KOPT-K1 (cell line): Measurements from ENCODE around the gene DARS1.

ENCODE experiments used
- H3K27ac ChIP-seq: fragments of 200-600 bp; sonication (generic); 2 replicates; pipeline ENCODE4 v1.5.1; 2016; ENCODE audit warnings: antibody characterized with exemption, mild to moderate bottlenecking, low read depth, low read length; ENCODE audit not compliant: poor library complexity, severe bottlenecking
- H3K36me3 ChIP-seq: fragments of 200-600 bp; sonication (generic); 2 replicates; pipeline ENCODE4 v1.5.1; 2017; ENCODE audit warnings: antibody characterized with exemption, mild to moderate bottlenecking, low read length, moderate library complexity; ENCODE audit not compliant: insufficient read depth
- H3K9me3 ChIP-seq: fragments of 200-600 bp; sonication (generic); 2 replicates; pipeline ENCODE4 v1.5.1; 2017; ENCODE audit warnings: antibody characterized with exemption, low read length, mild to moderate bottlenecking; ENCODE audit not compliant: insufficient read depth, poor library complexity, severe bottlenecking

DARS1 gene

DNA sequence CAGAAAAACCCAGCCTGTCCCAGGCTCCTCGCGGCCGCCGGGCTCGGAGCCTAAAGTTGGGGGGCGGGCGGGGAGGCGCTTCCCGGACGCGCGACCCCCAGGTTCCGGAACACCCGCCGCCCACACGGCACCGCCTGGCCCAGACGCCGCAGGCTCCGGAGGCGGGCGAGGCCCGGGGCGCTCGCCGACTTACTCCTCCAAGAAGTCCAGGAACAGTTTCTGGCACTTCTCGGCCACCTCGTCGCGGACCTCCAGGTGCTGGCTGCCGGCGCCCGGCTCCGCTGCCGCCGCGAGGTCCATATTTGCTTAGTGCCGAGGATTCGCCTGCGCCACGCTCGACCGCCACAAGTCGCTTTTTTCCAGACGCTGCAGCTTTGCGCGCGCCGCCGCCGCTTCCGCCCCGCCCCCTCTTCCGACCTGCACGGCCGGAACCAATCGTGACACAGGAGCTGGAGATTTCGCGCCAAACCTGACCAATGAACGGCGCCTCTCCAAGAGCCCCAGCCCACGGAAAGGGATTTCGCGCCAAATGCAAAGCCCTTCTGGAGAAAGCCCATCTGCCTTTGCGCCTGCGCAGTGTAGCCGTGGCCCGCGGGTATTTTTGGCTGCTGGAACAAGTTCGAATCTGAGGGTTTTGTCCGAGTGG, 109.2 kb downstream of the DARS1 start, which contains the start of gene MCM6:
TSS of gene MCM6 (minus strand) at position 378 of the 646 bp plus-strand sequence. CDS start at position 300, 78 bp downstream.
- Histone ChIP-seq H3K9me3 (no peaks in the 10 kb centered on the region), H3K27ac (peak within 1 kb of the TSS; percentile 99), H3K36me3 (peaks cover 44% of the 10 kb centered on the region)

DNA sequence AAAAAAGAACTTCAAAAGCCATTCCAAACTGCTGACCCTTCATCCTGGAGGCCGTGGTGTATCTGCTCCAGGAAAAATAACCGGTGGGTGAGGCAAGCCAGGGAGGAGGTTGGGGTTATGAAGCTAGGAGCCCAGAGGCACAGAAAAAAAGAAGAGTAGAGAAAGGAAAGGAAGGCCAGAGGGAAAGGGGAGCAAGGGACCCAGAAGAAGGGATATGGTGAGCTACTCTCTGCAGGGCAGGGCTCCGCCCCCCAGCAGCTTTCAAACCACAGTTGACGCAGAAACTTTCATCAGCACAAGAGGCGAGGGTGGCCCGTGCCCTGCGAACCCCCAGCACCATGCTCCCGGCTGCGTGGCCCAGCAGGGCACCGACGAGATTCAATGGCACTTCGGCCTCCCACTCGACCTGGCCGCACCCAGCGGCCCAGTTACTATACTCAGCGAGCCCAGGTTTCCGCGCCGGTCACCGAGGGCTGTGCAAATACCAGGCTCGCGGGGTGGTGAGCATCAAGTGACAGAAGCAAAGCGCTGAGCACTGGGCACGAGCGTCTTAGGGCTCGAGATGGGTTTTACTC, 109.8 kb downstream of the DARS1 start:
- H3K36me3 ChIP-seq: peaks cover 50% of the 10 kb centered on the region
- no peaks in the 10 kb centered on the region for H3K9me3 ChIP-seq
- H3K27ac ChIP-seq: peak overlapping the region; percentile 99

DNA sequence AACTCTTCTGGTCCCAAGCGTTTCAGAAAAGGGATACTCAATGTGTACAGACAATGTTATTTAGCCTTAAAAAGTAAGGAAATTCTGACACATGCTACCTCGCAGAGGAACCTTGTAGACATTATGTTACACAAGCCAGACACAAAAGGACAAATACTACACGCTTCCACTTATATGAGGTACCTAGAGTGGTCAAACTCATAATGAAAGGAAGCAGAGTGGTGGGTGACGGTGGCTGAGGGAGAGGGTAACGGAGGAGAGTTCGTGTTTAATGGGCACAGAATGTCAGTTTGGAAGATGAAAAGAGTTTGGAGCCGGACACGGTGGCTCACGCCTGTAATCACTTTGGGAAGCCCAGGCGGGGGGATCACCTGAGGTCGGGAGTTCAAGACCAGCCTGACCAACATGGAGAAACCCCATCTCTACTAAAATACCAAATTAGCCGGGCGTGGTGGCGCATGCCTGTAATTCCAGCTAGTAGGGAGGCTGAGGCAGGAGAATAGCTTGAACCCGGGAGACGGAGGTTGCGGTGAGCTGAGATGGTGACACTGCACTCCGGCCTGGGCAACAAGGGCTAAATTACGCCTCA, 110.6 kb downstream of the DARS1 start:
- Histone ChIP-seq H3K9me3 (no peaks in the 10 kb centered on the region), H3K36me3 (peaks cover 57% of the 10 kb centered on the region), H3K27ac (peak overlapping the region; percentile 99)

DNA sequence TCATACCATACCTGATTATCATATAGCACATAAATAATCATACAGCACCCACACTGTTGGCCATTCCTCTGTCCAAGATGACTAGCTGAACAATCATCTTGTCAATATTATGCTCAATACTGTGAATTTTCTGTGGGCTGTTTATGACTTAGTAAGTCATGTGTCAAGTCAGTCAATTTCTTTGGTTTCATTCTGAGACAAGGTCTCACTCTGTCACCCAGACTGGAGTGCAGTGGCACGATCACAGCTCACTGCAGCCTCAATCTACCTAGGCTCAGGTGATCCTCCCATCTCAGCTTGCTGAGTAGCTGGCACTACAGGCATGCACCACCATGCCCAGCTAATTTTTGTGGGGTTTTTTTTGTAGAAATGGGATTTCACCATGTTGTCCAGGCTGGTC, 114.9 kb downstream of the DARS1 start:
- Histone ChIP-seq H3K27ac (no peak overlapping the region), H3K9me3 (no peaks in the 10 kb centered on the region), H3K36me3 (peaks cover 100% of the 10 kb centered on the region)

DNA sequence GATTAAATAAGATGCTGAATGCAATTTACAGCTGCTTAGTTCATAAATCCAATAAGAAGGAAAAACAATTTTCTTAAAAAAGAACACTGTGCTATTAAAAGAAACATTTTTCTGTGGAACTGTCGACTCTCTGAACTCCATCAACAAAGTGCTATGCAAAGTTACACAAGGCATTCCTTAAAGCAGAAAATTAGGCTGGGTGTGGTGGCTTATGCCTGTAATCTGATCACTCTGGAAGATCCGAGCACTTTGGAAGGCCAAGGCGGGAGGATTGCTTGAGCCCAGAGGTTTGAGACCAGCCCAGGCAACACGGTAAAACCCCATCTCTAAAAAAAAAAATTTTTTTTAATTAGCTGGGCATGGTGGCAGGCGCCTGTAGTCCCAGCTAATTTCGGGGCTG, 122.2 kb downstream of the DARS1 start:
- Histone ChIP-seq H3K9me3 (no peaks in the 10 kb centered on the region), H3K36me3 (peaks cover 98% of the 10 kb centered on the region), H3K27ac (no peak overlapping the region)

DNA sequence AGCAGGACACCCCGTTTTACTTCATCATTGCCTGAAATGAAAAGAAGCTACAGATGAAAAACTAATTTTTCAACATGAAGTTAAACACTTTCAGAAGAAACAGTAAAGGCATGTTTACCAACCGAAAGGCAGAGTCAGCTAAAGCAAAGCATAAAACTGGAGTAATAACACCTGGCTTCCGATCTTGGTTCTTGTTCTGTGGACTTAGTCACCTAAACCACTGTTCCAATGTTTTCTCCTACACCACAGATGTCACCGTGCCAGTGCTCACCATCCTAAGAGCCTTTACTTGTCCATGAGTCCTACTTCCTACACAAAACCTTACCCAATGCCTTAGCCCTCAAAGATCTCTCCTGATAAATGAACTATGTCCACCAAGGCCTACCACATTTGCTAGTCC, 122.7 kb downstream of the DARS1 start:
- H3K36me3 ChIP-seq: peaks cover 98% of the 10 kb centered on the region
- no peak overlapping the region for H3K27ac ChIP-seq
- H3K9me3 ChIP-seq: no peaks in the 10 kb centered on the region
